Stimulated activated CD4-positive, alpha-beta T cell treated with anti-CD3 and anti-CD28 coated beads, Interleukin-2, amount 100 ng/mL, for 4 hours (primary cell): ENCODE results near the gene ZNF512B.
A peak's percentile ranks its signal among the peaks of the same experiment; 100 is the strongest.
"Not testable (repeated sequence)": the region's sequence is repeated elsewhere in the genome, so short reads cannot be mapped to it uniquely, and the experiment has no call there.

Source experiments
- DNase-seq: peaks from one replicate; pipeline ENCODE4 v3.0.0-alpha.2; 2020; ENCODE audit warnings: low read depth

The ZNF512B gene

DNA sequence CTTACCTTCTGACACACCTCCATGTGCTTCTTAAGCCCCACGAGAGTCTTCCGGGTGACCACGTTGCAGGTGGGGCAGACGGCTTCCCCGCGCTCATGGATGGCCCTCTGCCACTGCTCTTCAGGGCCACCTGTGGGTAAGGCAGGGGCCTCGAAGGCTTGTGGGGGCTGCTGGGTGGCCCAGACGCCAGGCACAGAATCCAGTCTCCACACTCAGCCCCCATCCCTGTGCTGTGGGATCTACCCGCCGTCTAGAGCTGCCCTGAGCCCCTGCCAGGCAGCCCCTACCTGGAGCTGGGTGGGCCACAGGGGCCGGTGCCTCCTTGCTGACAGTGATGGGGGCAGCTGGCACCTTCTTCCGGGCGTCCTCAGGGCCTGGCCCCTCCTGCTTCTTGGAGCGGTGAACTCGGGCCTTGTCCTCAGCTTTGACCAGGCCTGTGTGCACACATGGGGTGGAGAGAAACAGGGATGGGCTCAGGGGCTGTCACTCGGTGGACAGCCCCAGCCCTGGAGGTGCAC, 5.9 kb downstream of the ZNF512B start:
- DNase-seq = no peak

DNA sequence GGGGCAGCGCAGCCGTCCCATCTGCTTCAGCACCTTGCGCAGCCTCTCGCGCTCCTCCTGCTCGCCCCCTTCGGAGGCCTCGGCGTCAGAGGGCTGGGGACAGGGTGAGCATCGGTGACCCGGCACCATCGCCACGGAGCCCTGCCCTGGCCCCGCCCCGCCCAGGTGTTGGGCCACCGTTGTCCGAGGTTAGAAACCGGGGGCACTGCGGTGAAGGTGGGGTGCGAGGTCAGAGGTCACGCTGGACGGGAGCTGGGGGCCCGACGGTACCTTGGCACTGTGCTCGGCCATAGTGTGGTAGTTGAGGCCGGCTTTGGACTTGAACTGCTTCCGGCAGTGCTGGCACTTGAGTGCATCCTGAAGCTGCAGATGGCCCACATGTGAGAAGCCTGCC, 6.4 kb downstream of the ZNF512B start:
- no peak for DNase-seq

DNA sequence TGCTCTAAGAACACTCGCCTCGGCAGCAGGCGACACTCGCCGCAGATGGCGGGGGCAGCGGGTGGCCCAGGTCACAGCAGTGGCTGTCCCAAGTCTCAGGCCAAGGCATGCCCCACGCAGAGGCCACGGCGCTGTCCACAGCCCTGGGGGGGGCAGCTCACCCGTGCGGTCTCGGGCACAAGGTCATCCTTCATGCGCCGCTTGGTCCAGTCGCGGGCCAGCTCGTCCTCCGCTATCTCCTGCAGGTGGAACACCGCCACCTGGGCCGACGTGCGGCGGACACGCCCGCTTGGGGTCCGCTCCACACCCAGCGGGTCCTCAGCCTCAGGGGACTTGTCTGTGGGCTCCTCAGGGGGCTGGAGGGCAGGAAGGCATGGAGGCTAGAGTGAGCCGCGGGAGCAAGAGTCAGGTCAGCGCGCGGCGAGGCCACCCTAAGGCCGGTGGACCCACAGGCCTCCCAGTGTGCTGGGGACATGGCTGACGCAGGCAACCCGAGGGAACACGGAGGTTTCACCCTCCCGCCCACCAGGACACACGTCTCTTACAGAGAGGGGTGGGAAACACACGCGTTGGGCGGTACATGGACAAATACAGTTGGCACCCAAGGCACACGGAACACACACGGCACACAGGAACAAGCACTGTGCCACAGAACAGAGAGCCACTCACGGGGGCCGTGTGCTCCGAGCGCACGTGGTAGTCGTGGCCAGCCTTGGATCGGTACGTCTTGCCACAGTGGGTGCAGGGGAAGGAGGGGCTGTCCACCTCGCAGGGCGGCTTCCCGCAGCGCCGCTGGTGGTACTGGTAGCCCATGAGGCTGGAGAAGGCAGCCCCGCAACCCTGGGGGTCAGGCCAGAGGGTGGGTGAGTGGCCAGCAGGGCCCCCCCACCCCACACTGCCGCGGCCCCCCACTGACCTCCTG, 7.0 kb downstream of the ZNF512B start:
- DNase-seq = no peak

DNA sequence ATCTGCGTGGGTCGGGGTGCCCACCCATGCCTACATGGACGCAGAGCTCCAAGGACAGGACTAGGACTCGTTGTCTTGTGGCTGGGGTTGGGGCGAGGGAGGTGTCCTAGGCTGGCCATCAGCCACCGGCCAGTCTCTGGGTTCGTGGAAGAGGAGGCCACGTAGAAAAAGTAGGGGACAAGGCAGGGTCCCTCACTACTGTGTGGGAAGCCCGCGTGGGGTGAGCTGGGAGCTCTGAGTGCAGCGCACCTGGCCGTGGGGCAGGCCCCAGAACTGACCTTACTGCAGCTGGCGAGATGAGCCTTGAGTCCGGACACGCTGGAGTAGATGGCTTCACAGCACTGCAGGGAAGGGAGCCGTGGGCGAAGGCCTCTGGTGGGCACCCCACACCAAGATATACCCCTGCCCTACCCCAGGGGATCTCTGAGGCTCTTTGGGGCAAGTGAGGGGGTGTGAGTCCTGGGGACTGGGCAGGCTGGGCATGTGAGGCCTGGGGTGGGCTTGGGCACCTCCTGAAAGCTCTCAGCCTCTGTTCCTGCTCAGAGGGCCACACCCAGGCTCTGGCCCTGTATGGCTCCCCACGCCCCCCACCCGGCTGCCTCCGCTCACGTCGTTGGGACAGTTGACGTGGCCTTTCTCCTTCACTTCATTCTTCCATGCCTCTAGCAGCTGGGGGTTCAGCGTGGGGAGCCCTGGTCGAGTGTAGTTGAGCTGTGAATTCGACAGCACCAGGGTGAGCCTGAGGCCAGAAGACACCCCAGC, 7.9 kb downstream of the ZNF512B start:
- DNase-seq = no peak

DNA sequence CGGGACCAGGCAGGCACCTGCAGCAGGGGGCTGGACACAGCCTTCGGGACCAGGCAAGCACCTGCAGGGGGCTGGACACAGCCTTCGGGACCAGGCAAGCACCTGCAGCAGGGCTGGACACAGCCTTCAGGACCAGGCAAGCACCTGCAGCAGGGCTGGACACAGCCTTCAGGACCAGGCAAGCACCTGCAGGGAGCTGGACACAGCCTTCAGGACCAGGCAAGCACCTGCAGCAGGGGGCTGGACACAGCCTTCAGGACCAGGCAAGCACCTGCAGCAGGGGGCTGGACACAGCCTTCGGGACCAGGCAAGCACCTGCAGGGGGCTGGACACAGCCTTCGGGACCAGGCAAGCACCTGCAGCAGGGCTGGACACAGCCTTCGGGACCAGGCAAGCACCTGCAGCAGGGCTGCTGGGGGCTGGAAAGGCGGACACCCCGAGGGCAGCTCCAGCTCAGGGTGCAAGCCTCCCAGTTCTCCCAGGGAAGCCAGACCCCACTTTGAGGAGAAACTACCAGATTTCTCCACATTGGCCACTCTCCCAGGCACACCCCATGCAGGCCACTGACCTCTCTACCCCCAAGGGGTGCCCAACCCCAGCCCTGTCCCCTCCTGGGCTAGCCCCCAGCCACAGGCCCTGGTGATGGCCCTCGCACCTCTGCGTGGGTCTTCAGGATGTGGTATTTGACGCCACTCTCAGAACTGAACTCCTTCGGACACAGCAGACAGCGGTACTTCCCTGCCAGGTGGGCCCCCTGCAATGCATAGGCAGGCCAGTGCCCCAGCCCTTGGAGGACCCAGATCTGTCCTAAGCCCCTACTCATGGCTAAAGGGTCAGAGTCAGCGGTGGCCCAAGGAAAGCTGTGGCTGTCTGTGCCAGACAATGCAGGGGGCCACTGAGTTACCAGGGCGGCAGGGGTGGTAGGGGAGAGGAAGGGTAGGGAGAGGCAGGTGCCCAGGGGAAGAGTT, 8.8 kb downstream of the ZNF512B start:
- DNase-seq = not testable (repeated sequence)

DNA sequence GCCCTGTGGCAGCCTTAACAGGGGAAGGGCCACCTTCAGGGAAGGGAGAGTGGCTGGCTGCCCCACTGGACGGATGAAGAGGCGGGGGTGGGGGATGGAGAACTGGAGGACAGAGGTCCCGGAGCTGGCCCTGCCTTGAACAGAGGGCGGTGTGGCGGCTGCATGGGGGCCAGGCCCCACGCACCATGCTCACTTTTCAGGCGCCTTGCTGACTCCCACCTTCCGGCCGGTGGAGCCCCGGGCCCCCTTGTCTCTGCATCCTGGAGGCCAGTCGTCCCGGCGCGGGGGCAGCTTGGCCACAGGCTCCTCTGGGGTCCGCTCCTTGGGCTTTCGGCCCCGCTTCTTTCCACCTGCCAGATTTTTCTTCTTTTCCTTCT, 10.0 kb downstream of the ZNF512B start:
- DNase-seq = no peak

DNA sequence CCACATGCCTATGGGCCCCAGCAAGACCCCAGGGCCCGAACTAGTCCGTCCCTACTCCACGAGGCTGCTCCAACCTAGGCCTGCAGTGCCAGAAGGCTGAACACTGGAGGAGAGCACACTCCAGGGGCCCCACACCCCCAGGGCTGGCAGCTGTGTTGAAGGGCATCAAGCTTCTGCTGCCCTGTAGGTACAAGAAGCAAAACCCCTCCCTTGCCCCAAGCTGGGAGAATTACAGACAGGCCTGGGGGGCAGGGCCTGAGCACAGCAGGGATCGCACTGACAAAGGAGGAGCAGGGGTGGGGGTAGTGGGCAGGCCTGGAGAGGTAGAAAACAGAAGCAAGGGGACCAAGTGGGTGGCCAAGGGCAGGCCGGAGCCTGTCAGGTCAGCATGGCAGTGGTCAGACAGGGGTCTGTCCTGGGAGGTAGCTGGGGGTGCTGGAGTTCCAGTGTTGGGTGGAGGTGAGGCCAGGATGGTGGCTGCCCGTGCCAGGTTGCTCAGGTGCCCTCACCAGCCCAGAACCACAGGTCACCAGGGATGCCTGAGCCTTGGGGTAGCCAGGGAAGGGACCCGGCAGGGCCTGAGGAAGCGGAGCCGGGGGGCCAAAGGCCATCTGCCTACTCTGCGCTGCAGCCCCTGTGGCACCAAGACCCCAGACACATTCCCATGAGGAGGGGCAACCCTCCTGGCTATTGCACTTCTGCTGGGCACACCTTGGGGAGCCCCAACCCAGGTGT, 10.6 kb downstream of the ZNF512B start:
- DNase-seq = no peak

DNA sequence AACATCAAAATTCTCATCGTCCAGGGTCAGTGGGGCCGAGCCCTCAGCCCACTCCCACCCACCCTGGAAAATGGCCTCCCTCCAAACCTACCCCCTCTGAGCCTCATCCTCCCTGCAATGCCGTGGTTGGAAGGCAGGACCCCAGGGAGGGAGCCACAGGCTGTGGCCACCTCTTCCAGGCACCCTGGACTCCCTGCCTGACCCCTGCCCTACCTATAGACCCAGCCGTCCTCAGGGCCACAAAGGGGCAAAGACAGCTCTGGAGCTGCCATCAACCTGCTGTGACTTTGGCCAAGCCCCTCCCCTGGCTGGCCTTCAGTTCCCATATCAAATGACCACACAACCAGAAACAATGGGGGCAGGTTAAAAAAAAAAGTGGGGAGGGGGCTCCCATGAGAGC, 11.3 kb downstream of the ZNF512B start:
- no peak for DNase-seq

DNA sequence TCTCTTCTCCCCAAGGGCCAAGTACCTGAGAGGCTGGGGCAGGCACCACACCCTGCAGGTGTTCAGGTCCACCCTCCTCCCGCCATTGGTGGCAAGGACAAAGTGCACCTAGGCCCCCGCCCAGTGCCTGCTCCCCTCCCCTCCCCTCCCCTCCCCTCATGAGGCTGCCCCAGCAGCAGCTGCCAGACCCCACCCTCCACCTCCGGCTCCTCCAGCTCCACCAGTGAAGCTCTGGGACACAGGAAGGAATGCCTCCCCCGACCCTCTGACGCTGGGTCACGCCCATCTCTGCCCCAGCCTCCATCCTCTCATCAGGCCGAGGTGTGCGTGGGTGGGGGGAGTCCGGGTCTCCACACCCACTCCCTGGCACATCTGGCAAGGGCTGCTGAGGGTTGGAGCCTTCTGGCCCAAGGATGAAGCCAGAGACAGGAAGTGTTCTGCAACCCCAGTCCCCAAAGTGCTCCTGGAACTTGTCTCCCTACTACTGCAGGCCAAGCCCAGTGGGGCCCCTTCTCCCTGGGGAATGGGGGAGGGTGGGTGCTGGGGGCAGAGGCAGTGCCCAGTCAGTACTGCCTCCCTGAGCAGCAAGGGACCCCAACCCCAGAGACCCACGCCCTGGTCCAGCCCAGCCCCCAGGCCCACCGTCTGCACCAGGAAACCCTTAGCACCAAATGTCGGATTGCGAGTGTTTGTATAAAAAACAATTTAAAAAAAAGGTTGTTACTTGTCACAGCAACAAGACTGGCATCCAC, 11.9 kb downstream of the ZNF512B start:
- DNase-seq = peak; percentile 61

DNA sequence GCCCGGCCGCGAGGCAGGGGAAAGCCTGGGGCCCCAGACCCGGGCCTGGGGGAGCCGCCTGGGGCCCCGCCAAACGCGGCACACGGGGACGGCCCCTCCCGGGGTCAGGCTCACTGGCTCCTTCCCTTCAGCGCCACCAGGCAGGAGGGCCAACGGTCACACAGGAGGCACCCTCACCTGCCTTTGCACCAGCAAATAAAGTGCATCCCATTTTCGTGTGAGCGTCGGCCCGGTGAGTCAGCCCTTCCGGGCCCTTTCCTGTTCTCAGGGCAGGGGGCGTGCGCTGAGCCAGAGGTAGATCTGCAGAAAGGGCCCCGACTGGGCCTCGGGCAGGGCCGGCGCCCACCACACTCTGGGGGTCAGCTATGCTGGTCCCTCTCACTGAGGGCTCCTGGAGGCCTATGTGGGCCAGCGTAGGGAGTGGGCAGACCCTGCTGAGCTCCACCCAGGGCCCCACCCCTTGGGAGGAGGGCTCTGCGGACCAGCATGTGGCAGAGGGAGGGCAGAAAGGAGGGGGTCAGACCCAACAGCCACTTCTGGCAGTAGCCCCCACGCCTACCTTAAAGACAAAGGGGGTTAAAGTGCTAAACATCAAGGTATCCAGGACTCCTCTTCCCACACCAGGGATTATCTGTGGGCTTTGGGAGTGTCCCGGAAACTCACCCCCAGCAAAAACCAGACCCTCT, 12.6 kb downstream of the ZNF512B start:
- DNase-seq = peak; percentile 67

DNA sequence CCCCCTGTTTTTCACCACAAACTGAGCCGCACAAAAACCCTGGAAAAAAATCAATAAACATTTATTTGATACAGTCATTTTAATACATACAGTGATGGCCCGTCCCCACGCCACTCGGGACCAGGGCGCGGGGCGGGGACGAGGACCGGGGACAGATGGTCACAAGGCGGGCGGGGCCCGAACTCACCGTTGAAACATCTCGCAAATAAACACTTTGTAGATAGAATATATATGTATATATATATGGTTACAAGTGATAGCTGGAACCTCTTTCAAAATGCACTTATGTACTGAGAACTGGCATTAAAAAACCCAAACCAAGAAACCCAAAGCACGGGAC, 13.1 kb downstream of the ZNF512B start:
- no peak for DNase-seq

DNA sequence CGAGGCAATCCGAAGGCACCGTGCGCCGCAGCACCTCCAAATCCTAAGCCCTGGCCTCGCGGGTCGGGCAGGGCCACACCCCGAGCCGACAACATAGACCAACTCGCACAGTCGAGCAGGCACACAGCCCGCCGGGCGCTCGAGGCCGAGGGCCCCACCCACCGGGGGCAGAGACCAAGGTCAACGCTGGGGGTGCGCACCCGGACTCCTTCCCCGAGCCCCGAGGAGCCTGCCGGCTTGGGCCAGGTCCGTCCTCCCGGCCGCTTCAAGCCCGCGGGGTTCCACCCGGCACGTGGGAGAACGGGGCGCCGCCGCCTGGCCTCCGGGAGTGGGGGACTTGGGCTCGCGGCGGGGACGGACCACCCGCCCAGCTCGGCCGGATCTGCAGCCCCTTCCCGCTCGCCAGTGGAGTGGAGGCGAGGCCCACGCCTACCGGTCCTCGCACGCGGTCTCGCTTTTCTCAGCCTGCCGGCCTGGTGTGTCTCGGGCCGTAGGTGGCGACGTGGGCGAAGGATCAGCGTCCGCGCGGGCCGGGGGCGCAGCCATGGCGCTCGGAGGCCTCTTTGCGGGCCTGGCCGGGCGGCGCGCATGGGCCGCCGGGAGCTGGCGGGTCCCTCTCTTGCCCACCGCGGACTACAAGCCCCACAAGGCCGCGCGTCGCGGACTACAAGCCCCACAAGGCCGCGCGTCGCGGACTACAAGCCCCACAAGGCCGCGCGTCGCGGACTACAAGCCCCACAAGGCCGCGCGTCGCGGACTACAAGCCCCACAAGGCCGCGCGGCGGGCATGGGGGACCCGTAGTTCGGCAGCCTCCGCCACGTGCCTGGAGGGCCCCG, 13.7 kb downstream of the ZNF512B start, which contains the start of gene UCKL1:
Gene UCKL1 (minus strand): TSS at position 590 of the 837 bp plus-strand sequence. CDS start 44 bp downstream, at position 546.
- peak; percentile 88 for DNase-seq

DNA sequence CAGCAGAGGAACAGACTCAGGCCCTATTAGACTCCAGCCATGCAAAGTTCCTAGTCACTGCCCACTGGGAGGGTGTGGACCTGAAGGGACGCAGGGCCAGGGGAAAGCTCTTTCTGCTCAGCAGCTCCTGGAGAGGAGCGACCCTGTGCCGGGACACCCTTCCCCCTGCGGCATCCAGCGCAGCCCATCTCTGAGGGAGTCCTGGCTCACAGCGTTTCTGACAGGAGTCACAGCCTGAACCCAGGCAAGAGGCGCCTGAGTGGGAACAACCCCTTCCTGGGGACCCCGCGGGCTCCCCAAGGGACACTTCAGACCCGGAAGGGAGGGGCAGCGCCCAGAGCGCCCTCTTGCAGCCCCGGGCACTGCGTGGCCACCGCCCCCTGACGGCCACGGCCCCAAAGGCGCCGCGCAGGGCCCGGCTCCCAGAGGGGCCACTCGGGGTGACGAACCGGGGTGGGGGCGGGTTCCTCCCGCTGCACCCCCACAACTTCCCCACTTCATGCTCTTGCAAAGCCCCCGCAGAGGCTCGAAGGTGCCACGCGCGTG, 14.4 kb downstream of the ZNF512B start:
- DNase-seq = no peak

DNA sequence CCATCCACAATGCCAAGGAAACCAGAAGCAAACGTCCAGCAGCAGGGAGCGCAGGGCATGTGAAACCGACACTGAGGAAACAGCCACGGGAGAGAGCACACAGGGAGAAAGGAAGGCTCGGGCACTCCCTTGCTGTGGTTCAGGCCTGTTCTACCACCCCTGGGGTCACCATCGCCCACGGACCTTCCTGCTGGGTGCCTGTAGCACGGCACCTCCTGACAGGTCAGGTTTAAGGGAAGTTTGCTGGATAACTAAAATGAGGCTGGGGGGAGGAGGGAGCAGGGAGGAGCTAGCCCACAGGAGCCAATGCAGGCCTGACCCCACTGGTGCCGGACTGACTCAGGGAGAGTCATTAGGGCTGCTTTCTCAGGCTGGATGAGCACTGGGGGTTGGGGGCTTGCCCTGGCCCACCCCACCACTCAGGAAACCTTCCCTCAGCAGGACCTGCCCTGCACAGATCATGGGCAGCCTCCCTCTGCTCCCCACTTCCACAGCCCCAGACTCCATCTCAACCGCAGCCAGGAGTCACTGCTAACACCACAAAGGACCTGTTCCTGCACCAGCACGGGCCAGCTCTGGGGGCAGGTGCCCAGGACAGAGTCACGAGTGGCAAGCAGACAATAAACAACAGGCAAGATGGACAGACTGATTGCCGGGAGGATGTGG, 15.8 kb downstream of the ZNF512B start:
- no peak for DNase-seq

DNA sequence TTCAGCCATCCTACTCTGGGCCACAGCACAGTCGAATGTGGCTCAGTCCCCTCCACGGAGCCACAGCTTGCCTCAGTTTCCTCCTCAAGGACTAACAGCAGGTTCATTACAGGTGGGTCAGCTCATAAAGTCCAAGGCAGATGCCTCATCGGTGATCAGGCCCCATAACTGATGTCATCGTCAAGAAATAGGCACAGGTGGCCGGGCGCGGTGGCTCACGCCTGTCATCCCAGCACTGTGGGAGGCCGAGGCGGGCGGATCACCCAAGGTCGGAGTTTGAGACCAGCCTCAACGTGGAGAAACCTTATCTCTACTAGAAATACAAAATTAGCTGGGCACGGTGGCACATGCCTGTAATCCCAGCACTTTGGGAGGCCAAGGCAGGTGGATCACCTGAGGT, 17.0 kb downstream of the ZNF512B start:
- no peak for DNase-seq

DNA sequence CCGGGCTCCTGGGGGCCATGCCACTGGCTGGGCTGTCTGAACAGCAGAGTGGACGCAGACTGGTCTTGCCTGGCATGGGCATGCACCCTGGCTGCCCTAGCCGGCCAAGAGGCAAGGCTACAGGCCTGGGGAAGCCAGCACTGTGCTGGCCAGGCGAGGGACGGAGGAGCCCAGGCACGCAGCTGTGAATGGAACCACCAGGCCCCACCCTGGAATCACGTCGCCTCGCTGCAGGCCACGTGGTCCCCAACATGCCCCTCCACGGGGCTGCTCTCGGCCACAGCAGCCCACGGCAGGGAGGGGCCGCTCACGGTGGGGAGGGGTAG, 17.6 kb downstream of the ZNF512B start:
- DNase-seq = no peak

DNA sequence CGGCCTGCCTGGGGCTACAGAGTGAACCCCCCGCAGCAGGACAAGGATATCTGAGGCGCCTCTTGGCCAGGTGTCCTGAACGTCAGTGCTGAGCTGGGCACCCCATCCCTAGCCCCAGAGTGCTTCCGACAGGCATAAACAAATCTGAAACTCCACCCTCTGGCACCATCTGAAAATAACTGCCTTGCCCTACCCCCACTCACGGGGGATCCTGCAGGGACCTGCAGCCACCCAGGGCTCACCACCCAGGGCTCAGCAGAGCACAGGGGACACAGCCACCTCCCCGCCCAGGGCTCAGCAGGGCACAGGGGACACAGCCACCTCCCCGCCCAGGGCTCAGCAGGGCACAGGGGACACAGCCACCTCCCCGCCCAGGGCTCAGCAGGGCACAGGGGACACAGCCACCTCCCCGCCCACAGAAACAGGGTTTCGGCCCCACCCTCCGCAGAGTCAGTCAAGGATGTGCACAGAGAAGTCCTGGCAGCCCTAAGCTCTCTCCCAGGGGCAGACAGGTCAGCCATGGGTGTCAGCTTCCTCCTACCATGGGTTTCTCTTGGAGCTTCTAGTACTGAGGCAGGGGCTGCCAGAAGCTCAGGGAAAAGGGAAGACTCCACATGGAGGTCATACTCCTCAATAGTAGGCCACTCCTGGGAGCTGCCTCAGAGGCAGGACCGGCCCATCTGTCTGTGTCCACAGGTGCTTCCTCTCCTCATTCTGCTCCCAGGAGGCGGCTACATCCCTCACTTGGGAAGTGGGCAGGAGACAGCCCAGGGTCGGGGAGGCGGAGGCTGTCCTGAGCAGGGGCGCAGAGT, 18.1 kb downstream of the ZNF512B start:
- no peak for DNase-seq
